HepG2 (cell line): ENCODE data around the gene CENPM. TPM values are rescaled to one million over a fixed set of nuclear protein-coding genes. Genes with fewer than 3 reads are reported as not detected.
A peak's percentile ranks its signal among the peaks of the same experiment; 100 is the strongest.

ENCODE experiments used
- ATAC-seq: fragments of 200-7000 bp; cut with Tn5 transposase; 3 replicates; pipeline ENCODE4 v1.9.1; 2020; ENCODE audit warnings: mild to moderate bottlenecking, moderate library complexity
- BruUV-seq: library from RNA; stranded (reverse); fragments of 400-500 nt; replicated peaks from 2 replicates; lab custom pipeline; 2021; lab: Mats Ljungman, UMichigan
- CTCF ChIA-PET: fragments of 300-600 bp; formaldehyde crosslinking; extraction: SDS; loops from one replicate; lab custom pipeline; 2021; ENCODE audit warnings: low total read pairs, inconsistent platforms, low intra/inter-chr PET ratio; lab: Yijun Ruan, JAX
- POLR2A ChIA-PET: fragments of 350-600 bp; sonication (Branson Sonifier 250); formaldehyde crosslinking; loops from one replicate; lab custom pipeline; 2020; ENCODE audit warnings: antibody characterized with exemption, inconsistent platforms; lab: Yijun Ruan, JAX
- DNase-seq: peaks from one replicate; pipeline ENCODE4 v3.0.0-alpha.2; 2015; ENCODE audit warnings: low spot score
- FAIRE-seq: peaks from 3 replicates; lab custom pipeline; 2011; peaks lifted over from hg19 to GRCh38; lab: Jason Lieb, UNC
- H2AFZ ChIP-seq: one replicate; pipeline ENCODE4 v1.6.1; 2011; ENCODE audit warnings: low read length, inconsistent platforms
- H3K27ac ChIP-seq: fragments of 300-600 bp; 3 replicates; pipeline ENCODE4 v1.8.0; 2011; ENCODE audit warnings: mixed run types, mild to moderate bottlenecking, mixed read lengths, low read length, inconsistent platforms; ENCODE audit not compliant: insufficient read depth; ENCODE audit errors: extremely low read length
- H3K27me3 ChIP-seq, 2 experiments: fragments of 200-600 bp in 1 of 2; 2 replicates in 1 of 2; 3 replicates in 1 of 2; pipeline versions ENCODE4 v1.6.0 to v1.8.0; 2011; ENCODE audit warnings: low read length in 2 of 2, mild to moderate bottlenecking in 2 of 2, moderate library complexity in 2 of 2, inconsistent platforms in 1 of 2; ENCODE audit not compliant: insufficient read depth in 2 of 2, control insufficient read depth in 1 of 2
- H3K36me3 ChIP-seq, 2 experiments: fragments of 200-600 bp in 1 of 2; replicated peaks in 1 of 2; 2 replicates in 1 of 2; 3 replicates in 1 of 2; pipeline versions ENCODE4 v1.5.1 to v1.8.0; 2011; ENCODE audit warnings: low read length in 2 of 2, inconsistent platforms in 1 of 2; ENCODE audit not compliant: insufficient read depth in 2 of 2, control insufficient read depth in 1 of 2
- H3K4me1 ChIP-seq: 2 replicates; pipeline ENCODE4 v1.5.1; 2012; ENCODE audit warnings: low read length, inconsistent platforms; ENCODE audit not compliant: insufficient read depth
- H3K4me2 ChIP-seq: 2 replicates; pipeline ENCODE4 v1.6.0; 2011; ENCODE audit warnings: low read depth, low read length, inconsistent platforms
- H3K4me3 ChIP-seq, 3 experiments: fragments of 200-600 bp in 1 of 3; sonication (generic), shearing (Covaris generic) in 1 of 3; replicated peaks in 1 of 3; 2 replicates each; pipeline ENCODE4 v1.5.1; 2011 to 2016; ENCODE audit warnings: low read length in 3 of 3, inconsistent platforms in 2 of 3, low read depth in 2 of 3, mild to moderate bottlenecking in 2 of 3, control low read depth in 1 of 3, mixed read lengths in 1 of 3; ENCODE audit not compliant: insufficient read depth in 1 of 3
- H3K79me2 ChIP-seq: one replicate; pipeline ENCODE4 v1.6.1; 2011; ENCODE audit warnings: low read length, inconsistent platforms; ENCODE audit not compliant: insufficient read depth
- H3K9ac ChIP-seq: 2 replicates; pipeline ENCODE4 v1.6.0; 2011; ENCODE audit warnings: mild to moderate bottlenecking, low read depth, low read length, inconsistent platforms; ENCODE audit not compliant: insufficient read depth
- H3K9me3 ChIP-seq: 2 replicates; pipeline ENCODE4 v1.5.1; 2012; ENCODE audit warnings: mild to moderate bottlenecking, low read length
- H4K20me1 ChIP-seq: 2 replicates; pipeline ENCODE4 v1.6.0; 2011; ENCODE audit warnings: inconsistent platforms, mild to moderate bottlenecking, low read length, moderate library complexity; ENCODE audit not compliant: insufficient read depth
- AGO2 ChIP-seq: fragments of 200-400 bp; formaldehyde crosslinking; optimal IDR thresholded peaks from 2 replicates; pipeline ENCODE3; 2017; ENCODE audit warnings: mild to moderate bottlenecking, low read depth, low read length, moderate library complexity
- AKAP8 ChIP-seq: sonication (generic); formaldehyde crosslinking; IDR thresholded peaks from 2 replicates; pipeline ENCODE4 v1.5.1; 2020; ENCODE audit warnings: mild to moderate bottlenecking, missing genetic modification reagents
- CEBPG ChIP-seq: IDR thresholded peaks from 2 replicates; pipeline ENCODE4 v1.6.1; 2016
- EED ChIP-seq: sonication (generic); formaldehyde crosslinking; IDR thresholded peaks from 2 replicates; pipeline ENCODE4 v1.5.0; 2020; ENCODE audit warnings: mild to moderate bottlenecking, missing genetic modification reagents
- REL ChIP-seq: sonication (generic); formaldehyde crosslinking; conservative IDR thresholded peaks from 2 replicates; pipeline ENCODE4 v1.8.0; 2022; ENCODE audit warnings: mild to moderate bottlenecking, missing genetic modification reagents, moderate library complexity
- ZNF329 ChIP-seq: sonication (generic); formaldehyde crosslinking; IDR thresholded peaks from 2 replicates; pipeline ENCODE4 v1.9.0; 2021; ENCODE audit warnings: low read depth, mild to moderate bottlenecking, missing genetic modification reagents
- ZNF430 ChIP-seq: sonication (generic); formaldehyde crosslinking; IDR thresholded peaks from 2 replicates; pipeline ENCODE4 v1.9.0; 2021; ENCODE audit warnings: mild to moderate bottlenecking, missing genetic modification reagents
- ZNF432 ChIP-seq: sonication (generic); formaldehyde crosslinking; IDR thresholded peaks from 2 replicates; pipeline ENCODE4 v1.5.0; 2020; ENCODE audit warnings: missing genetic modification reagents, mild to moderate bottlenecking, borderline replicate concordance
- ZNF652 ChIP-seq: IDR thresholded peaks from 2 replicates; pipeline ENCODE4 v1.6.1; 2016; ENCODE audit warnings: low read depth, borderline replicate concordance
- WGBS: methylation state at CpG from one replicate; pipeline ENCODE4 v1.1.6; 2017; ENCODE audit warnings: low lambda C conversion rate; 5-methylcytosine and 5-hydroxymethylcytosine counted together
- in situ Hi-C: cut with HindIII; loops from 2 replicates; pipeline ENCODE4 v1.10.0; 2017; ENCODE audit warnings: low pct_unique_long_range_greater_than_20kb; ENCODE audit not compliant: extremely low pct_ligation_motif_present
- intact Hi-C: fragments of 100-400 bp; cut with micrococcal nuclease; formaldehyde crosslinking; loops from one replicate; pipeline ENCODE4 v1.10.0; 2022; ENCODE audit not compliant: unreplicated experiment
- polyA plus RNA-seq, 8 experiments: library from polyadenylated mRNA; depleted of rRNA in 3 of 8; stranded (reverse) in 7 of 8; unstranded in 1 of 8; fragments of >200 nt; fragmentation: Illumina TruSeq in 4 of 8; extraction: Trizol in 4 of 8; gene quantifications; 2 replicates each; pipeline versions ENCODE4 v1.2.1 to v1.2.3, GENCODE V29; 2011 to 2016; ENCODE audit warnings: low read depth in 4 of 8, missing spikeins in 1 of 8, mixed read lengths in 1 of 8; ENCODE audit not compliant: insufficient read depth in 1 of 8
- total RNA-seq, 5 experiments: library from RNA; depleted of rRNA; stranded (reverse); fragments of >200 nt; fragmentation: Illumina TruSeq; extraction: Trizol; gene quantifications; 2 replicates each; pipeline ENCODE4 v1.2.3, GENCODE V29; 2016; ENCODE audit warnings: low read depth in 1 of 5
- TF ChIP-seq, protein P1 (sequence below): sonication (generic); formaldehyde crosslinking; IDR thresholded peaks from 2 replicates; pipeline ENCODE4 v1.5.0; 2020; ENCODE audit warnings: missing genetic modification reagents, mild to moderate bottlenecking, borderline replicate concordance
- TF ChIP-seq, protein P2 (sequence below): sonication (generic); formaldehyde crosslinking; IDR thresholded peaks from 2 replicates; pipeline ENCODE4 v1.4.0; 2020; ENCODE audit warnings: missing genetic modification reagents

Gene CENPM
- total and polyA plus RNA-seq, 2 of the 13 experiments (the other 11 are each of a cell fraction or from before 2014, with no cell fraction given): 11.2 to 37.3 TPM

DNA sequence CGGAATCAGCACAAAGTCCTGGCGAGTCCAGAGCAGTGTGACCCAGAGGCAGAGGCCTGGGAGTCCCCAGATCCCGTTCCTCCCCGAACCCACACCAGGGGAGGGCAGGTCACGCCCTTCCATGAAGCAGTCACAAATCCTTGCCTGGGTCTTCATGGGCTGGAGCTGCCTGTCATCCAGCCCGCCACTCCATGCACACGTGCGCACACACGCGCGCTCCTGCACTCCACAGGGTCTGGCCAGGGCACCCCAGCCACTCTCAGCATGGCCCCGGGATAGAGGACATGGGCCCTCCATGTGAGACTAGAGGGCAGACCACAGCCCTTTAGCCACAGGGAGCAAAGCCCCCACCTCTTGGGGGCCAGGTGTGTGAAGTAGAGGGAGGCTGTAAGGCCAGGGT lies 14.6 kb downstream of the CENPM start:
- TF ChIP-seq AGO2 (peak; percentile 53), ZNF652 (no peak)
- Histone ChIP-seq H3K9ac (no peak overlapping the region), H3K4me3 (no peak overlapping the region), H3K4me1 (peaks cover 12% of the 10 kb centered on the region), H3K27ac (no peak overlapping the region), H2AFZ (no peak overlapping the region), H3K36me3 (peaks cover 2 to 4% of the 10 kb centered on the region in 2 experiments; a peak in 2 of 5 replicates), H3K4me2 (no peak overlapping the region), H4K20me1 (no peaks in the 10 kb centered on the region), H3K9me3 (no peaks in the 10 kb centered on the region), H3K27me3 (no peaks in the 10 kb centered on the region), H3K79me2 (no peaks in the 10 kb centered on the region)
- no peak for FAIRE-seq
- DNase-seq: no peak
- CTCF ChIA-PET: no interaction called here
- WGBS: 100% methylated on average over 3 of the region's 12 CpGs
- ATAC-seq: no peak
- POLR2A ChIA-PET: no interaction called here
- in situ Hi-C loops: no loop called here
- intact Hi-C loops: no loop called here
- no TSS peak for BruUV-seq

DNA sequence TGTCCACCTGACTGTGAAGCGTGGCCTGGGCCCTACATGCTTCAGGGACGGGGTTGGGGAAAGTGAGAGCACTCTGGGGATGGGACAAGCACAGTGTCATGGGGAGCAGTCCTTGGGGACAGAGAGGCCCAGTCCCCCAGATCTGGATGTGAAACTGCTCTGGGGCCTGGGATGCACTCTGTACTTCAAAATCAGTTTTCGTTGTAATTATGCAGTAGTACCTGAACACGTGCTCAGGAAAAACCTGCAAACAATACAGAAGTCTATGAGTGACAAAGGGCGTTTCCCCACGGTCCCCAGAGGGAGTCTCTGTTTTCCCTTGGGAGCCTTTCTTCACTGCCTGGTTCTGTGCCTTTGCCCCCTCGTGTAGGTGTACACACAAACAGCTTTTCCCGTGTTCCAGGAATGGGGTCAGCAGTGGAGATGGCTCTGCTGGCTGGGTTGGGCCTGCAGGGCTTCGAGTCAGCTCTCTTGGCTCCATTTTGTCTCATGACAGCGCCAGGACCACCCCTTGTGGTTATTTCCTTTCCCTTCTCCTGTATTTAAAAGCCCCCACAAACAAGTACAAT lies 15.2 kb downstream of the CENPM start:
- Histone ChIP-seq H3K36me3 (peaks cover under 1% of the 10 kb centered on the region in 2 experiments; a peak in 2 of 5 replicates), H3K4me3 (no peak overlapping the region), H3K4me1 (peaks cover 17% of the 10 kb centered on the region), H2AFZ (no peak overlapping the region)
- BruUV-seq: no TSS peak
- in situ Hi-C loops: no loop called here
- no peak for TF ChIP-seq EED (CRISPR knock-in tag)
- TF ChIP-seq CEBPG (CRISPR knock-in tag): no peak
- TF ChIP-seq, protein P1, sequence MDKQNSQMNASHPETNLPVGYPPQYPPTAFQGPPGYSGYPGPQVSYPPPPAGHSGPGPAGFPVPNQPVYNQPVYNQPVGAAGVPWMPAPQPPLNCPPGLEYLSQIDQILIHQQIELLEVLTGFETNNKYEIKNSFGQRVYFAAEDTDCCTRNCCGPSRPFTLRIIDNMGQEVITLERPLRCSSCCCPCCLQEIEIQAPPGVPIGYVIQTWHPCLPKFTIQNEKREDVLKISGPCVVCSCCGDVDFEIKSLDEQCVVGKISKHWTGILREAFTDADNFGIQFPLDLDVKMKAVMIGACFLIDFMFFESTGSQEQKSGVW (CRISPR knock-in tag): no peak
- TF ChIP-seq ZNF432: no peak
- TF ChIP-seq ZNF430 (CRISPR knock-in tag): no peak
- TF ChIP-seq, protein P2, sequence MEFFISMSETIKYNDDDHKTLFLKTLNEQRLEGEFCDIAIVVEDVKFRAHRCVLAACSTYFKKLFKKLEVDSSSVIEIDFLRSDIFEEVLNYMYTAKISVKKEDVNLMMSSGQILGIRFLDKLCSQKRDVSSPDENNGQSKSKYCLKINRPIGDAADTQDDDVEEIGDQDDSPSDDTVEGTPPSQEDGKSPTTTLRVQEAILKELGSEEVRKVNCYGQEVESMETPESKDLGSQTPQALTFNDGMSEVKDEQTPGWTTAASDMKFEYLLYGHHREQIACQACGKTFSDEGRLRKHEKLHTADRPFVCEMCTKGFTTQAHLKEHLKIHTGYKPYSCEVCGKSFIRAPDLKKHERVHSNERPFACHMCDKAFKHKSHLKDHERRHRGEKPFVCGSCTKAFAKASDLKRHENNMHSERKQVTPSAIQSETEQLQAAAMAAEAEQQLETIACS: no peak
- TF ChIP-seq REL (CRISPR knock-in tag): no peak
- no peak for TF ChIP-seq ZNF329 (CRISPR knock-in tag)
- TF ChIP-seq AKAP8 (CRISPR knock-in tag): no peak
- TF ChIP-seq, all 625 proteins: peak for 0
- ATAC-seq (no peak), DNase-seq (no peak), FAIRE-seq (no peak)
- H3K9me3 ChIP-seq: no peaks in the 10 kb centered on the region
- no peaks in the 10 kb centered on the region for H3K79me2 ChIP-seq
- H3K27me3 ChIP-seq: peaks cover 0 to 2% of the 10 kb centered on the region in 2 experiments; a peak in 1 of 5 replicates
- no peaks in the 10 kb centered on the region for H4K20me1 ChIP-seq
- ChIA-PET POLR2A (no interaction called here), CTCF (no interaction called here)
- WGBS: 83% methylated on average over 9 of the region's 10 CpGs
- intact Hi-C loops: no loop called here
- no peak overlapping the region for H3K4me2 ChIP-seq
- H3K9ac ChIP-seq: no peak overlapping the region
- no peak overlapping the region for H3K27ac ChIP-seq
